K562 (cell line): ENCODE results near the gene ERF. TPM values are rescaled to one million over a fixed set of nuclear protein-coding genes. Genes with fewer than 3 reads are reported as not detected.

Source experiments
- BRCA1 ChIP-seq, 2 experiments: fragments of 450-650 bp in 1 of 2; sonication (generic) in 1 of 2; formaldehyde crosslinking in 1 of 2; IDR thresholded peaks; 2 replicates each; pipeline versions ENCODE4 v1.5.0 to v1.6.1; 2017 to 2020; ENCODE audit warnings: mild to moderate bottlenecking in 1 of 2, missing genetic modification reagents in 1 of 2
- EHMT2 ChIP-seq: fragments of 450-650 bp; IDR thresholded peaks from 2 replicates; pipeline ENCODE4 v1.6.1; 2018; ENCODE audit warnings: antibody characterized with exemption
- EP300 ChIP-seq: IDR thresholded peaks from 2 replicates; pipeline ENCODE4 v1.6.1; 2012; ENCODE audit warnings: low read length, improper control_type of control experiment
- FOXP1 ChIP-seq: sonication (generic); formaldehyde crosslinking; IDR thresholded peaks from 2 replicates; pipeline ENCODE4 v1.8.0; 2022; ENCODE audit warnings: mild to moderate bottlenecking, missing genetic modification reagents
- HOXB6 ChIP-seq: fragments of 250-450 bp; sonication (Bioruptor Pico); IDR thresholded peaks from 2 replicates; pipeline ENCODE4 v1.5.1; 2022; ENCODE audit warnings: mild to moderate bottlenecking, borderline replicate concordance
- MTA1 ChIP-seq: fragments of 450-650 bp; IDR thresholded peaks from 2 replicates; pipeline ENCODE4 v1.6.1; 2017; ENCODE audit warnings: borderline replicate concordance
- NFXL1 ChIP-seq: fragments of 450-650 bp; formaldehyde crosslinking; IDR thresholded peaks from 2 replicates; pipeline ENCODE4 v1.4.0; 2021; ENCODE audit warnings: mild to moderate bottlenecking
- POLR2AphosphoS5 ChIP-seq: IDR thresholded peaks from 2 replicates; pipeline ENCODE4 v1.6.1; 2011; ENCODE audit warnings: mild to moderate bottlenecking, low read depth, low read length, moderate library complexity; ENCODE audit not compliant: control insufficient read depth, insufficient read depth
- TCF7 ChIP-seq: sonication (generic); IDR thresholded peaks from 2 replicates; pipeline ENCODE4 v1.6.1; 2016; ENCODE audit warnings: antibody characterized with exemption, borderline replicate concordance
- polyA plus RNA-seq, 8 experiments: library from polyadenylated mRNA; depleted of rRNA in 4 of 8; stranded (reverse) in 5 of 8; unstranded in 3 of 8; fragments of >200 nt; fragmentation: Nextera tagmentation in 2 of 8; fragmentation: Illumina TruSeq in 1 of 8; extraction: Ambion mirVana in 2 of 8; extraction: Trizol in 1 of 8; gene quantifications; 2 replicates each; pipeline versions ENCODE4 v1.2.1 to v1.2.3, GENCODE V29; 2011 to 2014; ENCODE audit warnings: inconsistent platforms in 1 of 8, missing spikeins in 1 of 8
- total RNA-seq, 7 experiments: library from RNA; depleted of rRNA in 6 of 7; stranded (reverse); fragments of >200 nt in 6 of 7; fragmentation: Illumina TruSeq in 2 of 7; extraction: Trizol in 2 of 7; gene quantifications; 2 replicates each; pipeline versions ENCODE4 v1.2.1 to v1.2.3, GENCODE V29; 2011 to 2021; ENCODE audit warnings: low replicate concordance in 1 of 7
- TF ChIP-seq, protein P1 (sequence below): fragments of 250-450 bp; sonication (Bioruptor Pico); IDR thresholded peaks from 2 replicates; pipeline ENCODE4 v1.8.0; 2022; ENCODE audit warnings: inconsistent platforms, mild to moderate bottlenecking, moderate library complexity, borderline replicate concordance
- TF ChIP-seq, protein P2 (sequence below): sonication (generic); formaldehyde crosslinking; IDR thresholded peaks from 2 replicates; pipeline ENCODE4 v1.8.1; 2023; ENCODE audit warnings: mild to moderate bottlenecking, missing genetic modification reagents
- TF ChIP-seq, protein P3 (sequence below): fragments of 450-650 bp; IDR thresholded peaks from 2 replicates; pipeline ENCODE4 v1.7.0; 2016; ENCODE audit warnings: borderline replicate concordance
- TF ChIP-seq, protein P4 (sequence below): sonication (generic); formaldehyde crosslinking; IDR thresholded peaks from 2 replicates; pipeline ENCODE4 v1.8.0; 2023; ENCODE audit warnings: mild to moderate bottlenecking, missing genetic modification reagents
- TF ChIP-seq, protein P5 (sequence below): fragments of 250-450 bp; sonication (Bioruptor Pico); IDR thresholded peaks from 2 replicates; pipeline ENCODE4 v1.4.0; 2020; ENCODE audit warnings: mild to moderate bottlenecking, moderate library complexity, borderline replicate concordance

The ERF gene
- total and polyA plus RNA-seq, 9 of the 15 experiments (the other 6 are each of a cell fraction or from before 2014, with no cell fraction given), result 0.03 to 75.4 (median 27.0) TPM

DNA sequence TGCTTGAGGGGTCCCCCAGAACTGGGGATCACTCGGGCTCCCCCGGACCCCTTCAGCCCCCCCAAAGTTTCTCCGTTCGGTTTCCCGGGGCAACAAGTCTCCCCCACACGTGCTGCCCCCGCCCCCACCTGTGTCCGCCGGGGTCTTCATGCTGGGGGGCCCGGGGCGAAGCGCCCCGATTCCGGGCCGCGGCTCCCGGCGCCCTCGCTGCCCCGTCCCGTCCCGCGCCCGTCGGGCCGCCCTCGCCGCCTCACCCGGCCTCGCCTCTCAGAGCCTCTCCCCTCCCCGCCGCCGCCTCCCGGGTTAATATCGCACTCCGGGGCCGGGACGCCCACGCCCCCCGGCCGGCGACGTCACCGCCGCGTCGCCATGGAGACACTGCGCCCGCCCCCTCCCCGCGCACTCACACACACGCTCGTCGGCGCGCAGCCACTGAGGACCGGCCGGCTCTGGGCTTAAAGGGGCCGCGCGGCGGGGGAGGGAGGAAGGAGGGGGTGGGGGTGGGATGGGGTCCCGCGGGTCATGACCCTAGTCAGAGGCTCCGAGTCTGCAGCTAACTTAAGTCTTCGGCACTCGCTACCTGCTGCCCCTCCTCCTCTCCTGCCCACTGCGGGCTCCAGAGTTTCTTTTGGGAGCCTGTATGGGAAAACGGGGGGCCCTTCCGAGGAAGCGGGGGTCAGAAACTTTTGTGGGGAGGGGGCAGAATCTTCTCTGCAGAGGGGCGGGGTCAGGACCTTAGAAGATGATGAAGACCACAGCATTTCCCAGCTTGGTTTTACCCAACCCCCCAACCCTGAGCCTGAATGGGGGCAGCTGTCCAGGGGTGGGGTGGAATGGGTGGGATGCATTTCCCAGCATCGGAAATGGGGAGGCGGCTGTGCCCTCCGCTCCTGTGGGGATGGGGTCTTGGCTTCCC lies at the start of gene ERF (continued):
- TF ChIP-seq, protein P1, sequence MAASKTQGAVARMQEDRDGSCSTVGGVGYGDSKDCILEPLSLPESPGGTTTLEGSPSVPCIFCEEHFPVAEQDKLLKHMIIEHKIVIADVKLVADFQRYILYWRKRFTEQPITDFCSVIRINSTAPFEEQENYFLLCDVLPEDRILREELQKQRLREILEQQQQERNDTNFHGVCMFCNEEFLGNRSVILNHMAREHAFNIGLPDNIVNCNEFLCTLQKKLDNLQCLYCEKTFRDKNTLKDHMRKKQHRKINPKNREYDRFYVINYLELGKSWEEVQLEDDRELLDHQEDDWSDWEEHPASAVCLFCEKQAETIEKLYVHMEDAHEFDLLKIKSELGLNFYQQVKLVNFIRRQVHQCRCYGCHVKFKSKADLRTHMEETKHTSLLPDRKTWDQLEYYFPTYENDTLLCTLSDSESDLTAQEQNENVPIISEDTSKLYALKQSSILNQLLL, result no peak
- peak; percentile 81 for TF ChIP-seq POLR2AphosphoS5
- TF ChIP-seq HOXB6 (CRISPR knock-in tag), result no peak
- TF ChIP-seq, protein P2, sequence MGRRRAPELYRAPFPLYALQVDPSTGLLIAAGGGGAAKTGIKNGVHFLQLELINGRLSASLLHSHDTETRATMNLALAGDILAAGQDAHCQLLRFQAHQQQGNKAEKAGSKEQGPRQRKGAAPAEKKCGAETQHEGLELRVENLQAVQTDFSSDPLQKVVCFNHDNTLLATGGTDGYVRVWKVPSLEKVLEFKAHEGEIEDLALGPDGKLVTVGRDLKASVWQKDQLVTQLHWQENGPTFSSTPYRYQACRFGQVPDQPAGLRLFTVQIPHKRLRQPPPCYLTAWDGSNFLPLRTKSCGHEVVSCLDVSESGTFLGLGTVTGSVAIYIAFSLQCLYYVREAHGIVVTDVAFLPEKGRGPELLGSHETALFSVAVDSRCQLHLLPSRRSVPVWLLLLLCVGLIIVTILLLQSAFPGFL, result no peak
- TF ChIP-seq EP300, result no peak
- TF ChIP-seq, protein P3, sequence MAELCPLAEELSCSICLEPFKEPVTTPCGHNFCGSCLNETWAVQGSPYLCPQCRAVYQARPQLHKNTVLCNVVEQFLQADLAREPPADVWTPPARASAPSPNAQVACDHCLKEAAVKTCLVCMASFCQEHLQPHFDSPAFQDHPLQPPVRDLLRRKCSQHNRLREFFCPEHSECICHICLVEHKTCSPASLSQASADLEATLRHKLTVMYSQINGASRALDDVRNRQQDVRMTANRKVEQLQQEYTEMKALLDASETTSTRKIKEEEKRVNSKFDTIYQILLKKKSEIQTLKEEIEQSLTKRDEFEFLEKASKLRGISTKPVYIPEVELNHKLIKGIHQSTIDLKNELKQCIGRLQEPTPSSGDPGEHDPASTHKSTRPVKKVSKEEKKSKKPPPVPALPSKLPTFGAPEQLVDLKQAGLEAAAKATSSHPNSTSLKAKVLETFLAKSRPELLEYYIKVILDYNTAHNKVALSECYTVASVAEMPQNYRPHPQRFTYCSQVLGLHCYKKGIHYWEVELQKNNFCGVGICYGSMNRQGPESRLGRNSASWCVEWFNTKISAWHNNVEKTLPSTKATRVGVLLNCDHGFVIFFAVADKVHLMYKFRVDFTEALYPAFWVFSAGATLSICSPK, result no peak
- no peak for TF ChIP-seq EHMT2
- TF ChIP-seq NFXL1 (CRISPR knock-in tag), result no peak
- no peak for TF ChIP-seq MTA1
- TF ChIP-seq TCF7, result no peak
- TF ChIP-seq, protein P4, sequence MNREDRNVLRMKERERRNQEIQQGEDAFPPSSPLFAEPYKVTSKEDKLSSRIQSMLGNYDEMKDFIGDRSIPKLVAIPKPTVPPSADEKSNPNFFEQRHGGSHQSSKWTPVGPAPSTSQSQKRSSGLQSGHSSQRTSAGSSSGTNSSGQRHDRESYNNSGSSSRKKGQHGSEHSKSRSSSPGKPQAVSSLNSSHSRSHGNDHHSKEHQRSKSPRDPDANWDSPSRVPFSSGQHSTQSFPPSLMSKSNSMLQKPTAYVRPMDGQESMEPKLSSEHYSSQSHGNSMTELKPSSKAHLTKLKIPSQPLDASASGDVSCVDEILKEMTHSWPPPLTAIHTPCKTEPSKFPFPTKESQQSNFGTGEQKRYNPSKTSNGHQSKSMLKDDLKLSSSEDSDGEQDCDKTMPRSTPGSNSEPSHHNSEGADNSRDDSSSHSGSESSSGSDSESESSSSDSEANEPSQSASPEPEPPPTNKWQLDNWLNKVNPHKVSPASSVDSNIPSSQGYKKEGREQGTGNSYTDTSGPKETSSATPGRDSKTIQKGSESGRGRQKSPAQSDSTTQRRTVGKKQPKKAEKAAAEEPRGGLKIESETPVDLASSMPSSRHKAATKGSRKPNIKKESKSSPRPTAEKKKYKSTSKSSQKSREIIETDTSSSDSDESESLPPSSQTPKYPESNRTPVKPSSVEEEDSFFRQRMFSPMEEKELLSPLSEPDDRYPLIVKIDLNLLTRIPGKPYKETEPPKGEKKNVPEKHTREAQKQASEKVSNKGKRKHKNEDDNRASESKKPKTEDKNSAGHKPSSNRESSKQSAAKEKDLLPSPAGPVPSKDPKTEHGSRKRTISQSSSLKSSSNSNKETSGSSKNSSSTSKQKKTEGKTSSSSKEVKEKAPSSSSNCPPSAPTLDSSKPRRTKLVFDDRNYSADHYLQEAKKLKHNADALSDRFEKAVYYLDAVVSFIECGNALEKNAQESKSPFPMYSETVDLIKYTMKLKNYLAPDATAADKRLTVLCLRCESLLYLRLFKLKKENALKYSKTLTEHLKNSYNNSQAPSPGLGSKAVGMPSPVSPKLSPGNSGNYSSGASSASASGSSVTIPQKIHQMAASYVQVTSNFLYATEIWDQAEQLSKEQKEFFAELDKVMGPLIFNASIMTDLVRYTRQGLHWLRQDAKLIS, result 0 out of 2 replicates have a peak, but pooled peaks have one; percentile 34
- TF ChIP-seq, protein P5, sequence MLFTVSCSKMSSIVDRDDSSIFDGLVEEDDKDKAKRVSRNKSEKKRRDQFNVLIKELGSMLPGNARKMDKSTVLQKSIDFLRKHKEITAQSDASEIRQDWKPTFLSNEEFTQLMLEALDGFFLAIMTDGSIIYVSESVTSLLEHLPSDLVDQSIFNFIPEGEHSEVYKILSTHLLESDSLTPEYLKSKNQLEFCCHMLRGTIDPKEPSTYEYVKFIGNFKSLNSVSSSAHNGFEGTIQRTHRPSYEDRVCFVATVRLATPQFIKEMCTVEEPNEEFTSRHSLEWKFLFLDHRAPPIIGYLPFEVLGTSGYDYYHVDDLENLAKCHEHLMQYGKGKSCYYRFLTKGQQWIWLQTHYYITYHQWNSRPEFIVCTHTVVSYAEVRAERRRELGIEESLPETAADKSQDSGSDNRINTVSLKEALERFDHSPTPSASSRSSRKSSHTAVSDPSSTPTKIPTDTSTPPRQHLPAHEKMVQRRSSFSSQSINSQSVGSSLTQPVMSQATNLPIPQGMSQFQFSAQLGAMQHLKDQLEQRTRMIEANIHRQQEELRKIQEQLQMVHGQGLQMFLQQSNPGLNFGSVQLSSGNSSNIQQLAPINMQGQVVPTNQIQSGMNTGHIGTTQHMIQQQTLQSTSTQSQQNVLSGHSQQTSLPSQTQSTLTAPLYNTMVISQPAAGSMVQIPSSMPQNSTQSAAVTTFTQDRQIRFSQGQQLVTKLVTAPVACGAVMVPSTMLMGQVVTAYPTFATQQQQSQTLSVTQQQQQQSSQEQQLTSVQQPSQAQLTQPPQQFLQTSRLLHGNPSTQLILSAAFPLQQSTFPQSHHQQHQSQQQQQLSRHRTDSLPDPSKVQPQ (CRISPR knock-in tag), result no peak
- peak; percentile 60; the same call in 1 of the 2 replicates for TF ChIP-seq FOXP1 (CRISPR knock-in tag)
- TF ChIP-seq BRCA1 (IDR thresholded peaks at IDR 0.05), result no peak
- no peak for TF ChIP-seq BRCA1 (CRISPR knock-in tag; IDR thresholded peaks at IDR 0.05)
